IMR-90 (cell line): Measurements from ENCODE around the gene DBI. TPM values are rescaled to one million over a fixed set of nuclear protein-coding genes. Genes with fewer than 3 reads are reported as not detected.

Experiments used
- ATAC-seq: fragments of 200-7000 bp; cut with Tn5 transposase; 2 replicates; pipeline ENCODE4 v1.9.1; 2020; ENCODE audit warnings: low read depth, mild to moderate bottlenecking, moderate library complexity
- BruUV-seq: library from RNA; stranded (reverse); fragments of 400-500 nt; replicated peaks from 2 replicates; lab custom pipeline; 2021; lab: Mats Ljungman, UMichigan
- CTCF ChIA-PET: fragments of 300-600 bp; formaldehyde crosslinking; extraction: SDS; loops from one replicate; lab custom pipeline; 2021; ENCODE audit warnings: antibody characterized with exemption; lab: Yijun Ruan, JAX
- POLR2A ChIA-PET: fragments of 300-600 bp; sonication (Branson Sonifier 250); formaldehyde crosslinking; loops from one replicate; lab custom pipeline; 2022; ENCODE audit warnings: antibody characterized with exemption; ENCODE audit not compliant: unreplicated experiment; lab: Charles Lee
- DNase-seq: peaks from one replicate; pipeline ENCODE4 v3.0.0; 2013
- H2AFZ ChIP-seq: replicated peaks from 2 replicates; pipeline ENCODE3; 2013; ENCODE audit warnings: low read length, mild to moderate bottlenecking; ENCODE audit not compliant: poor library complexity
- H2AK5ac ChIP-seq: 2 replicates; pipeline ENCODE4 v1.6.1; 2013; ENCODE audit warnings: low read depth, low read length, inconsistent platforms
- H2AK9ac ChIP-seq: replicated peaks from 2 replicates; pipeline ENCODE3; 2013; ENCODE audit warnings: mild to moderate bottlenecking, low read depth, low read length, moderate library complexity; ENCODE audit not compliant: poor library complexity
- H2BK120ac ChIP-seq: 2 replicates; pipeline ENCODE4 v1.6.1; 2013; ENCODE audit warnings: low read depth, low read length, inconsistent platforms
- H2BK15ac ChIP-seq: 3 replicates; pipeline ENCODE4 v1.6.1; 2013; ENCODE audit warnings: low read depth, low read length, inconsistent platforms
- H2BK20ac ChIP-seq: 2 replicates; pipeline ENCODE4 v1.6.1; 2013; ENCODE audit warnings: low read depth, mild to moderate bottlenecking, inconsistent platforms, low read length, moderate library complexity
- H2BK5ac ChIP-seq: 2 replicates; pipeline ENCODE4 v1.6.1; 2013; ENCODE audit warnings: mild to moderate bottlenecking, low read depth, low read length, inconsistent platforms; ENCODE audit not compliant: poor library complexity, severe bottlenecking
- H3K14ac ChIP-seq: replicated peaks from 2 replicates; pipeline ENCODE4 v1.6.1; 2013; ENCODE audit warnings: low read depth, low read length, inconsistent platforms
- H3K18ac ChIP-seq: 2 replicates; pipeline ENCODE4 v1.6.1; 2013; ENCODE audit warnings: low read depth, low read length, control low read depth
- H3K23ac ChIP-seq: 2 replicates; pipeline ENCODE4 v1.6.1; 2013; ENCODE audit warnings: low read depth, low read length, inconsistent platforms
- H3K27ac ChIP-seq: 2 replicates; pipeline ENCODE4 v1.5.1; 2013; ENCODE audit warnings: mild to moderate bottlenecking, control low read depth, low read length; ENCODE audit not compliant: insufficient read depth
- H3K27me3 ChIP-seq: 2 replicates; pipeline ENCODE4 v1.6.1; 2013; ENCODE audit warnings: low read length; ENCODE audit not compliant: control insufficient read depth, insufficient read depth
- H3K36me3 ChIP-seq: 2 replicates; pipeline ENCODE4 v1.6.1; 2013; ENCODE audit warnings: low read length, mixed read lengths; ENCODE audit not compliant: control insufficient read depth, insufficient read depth
- H3K4ac ChIP-seq: 2 replicates; pipeline ENCODE4 v1.6.1; 2013; ENCODE audit warnings: low read depth, low read length, inconsistent platforms
- H3K4me1 ChIP-seq: 2 replicates; pipeline ENCODE4 v1.6.1; 2013; ENCODE audit warnings: low read length, mixed read lengths; ENCODE audit not compliant: control insufficient read depth, insufficient read depth
- H3K4me2 ChIP-seq: 2 replicates; pipeline ENCODE4 v1.6.1; 2013; ENCODE audit warnings: low read depth, mild to moderate bottlenecking, control low read depth, low read length, moderate library complexity
- H3K4me3 ChIP-seq: 2 replicates; pipeline ENCODE4 v1.5.1; 2013; ENCODE audit warnings: low read depth, mild to moderate bottlenecking, control low read depth, low read length, moderate library complexity; ENCODE audit not compliant: insufficient read depth
- H3K56ac ChIP-seq: 2 replicates; pipeline ENCODE4 v1.6.1; 2013; ENCODE audit warnings: low read length, inconsistent platforms; ENCODE audit not compliant: insufficient read depth; ENCODE audit errors: extremely low read depth
- H3K79me1 ChIP-seq, 2 experiments: 2 replicates each; pipeline ENCODE4 v1.6.1; 2013; ENCODE audit warnings: low read length in 2 of 2, inconsistent platforms in 1 of 2, low read depth in 1 of 2
- H3K9ac ChIP-seq: 2 replicates; pipeline ENCODE4 v1.6.1; 2013; ENCODE audit warnings: low read depth, low read length, control low read depth
- H3K9me1 ChIP-seq: 2 replicates; pipeline ENCODE4 v1.6.1; 2013; ENCODE audit warnings: low read length, inconsistent platforms; ENCODE audit not compliant: insufficient read depth
- H3K9me3 ChIP-seq: 2 replicates; pipeline ENCODE4 v1.6.1; 2013; ENCODE audit warnings: low read length; ENCODE audit not compliant: control insufficient read depth, insufficient read depth
- H4K20me1 ChIP-seq: 2 replicates; pipeline ENCODE4 v1.6.1; 2013; ENCODE audit warnings: low read length, inconsistent platforms; ENCODE audit not compliant: insufficient read depth
- H4K5ac ChIP-seq: 2 replicates; pipeline ENCODE4 v1.6.1; 2013; ENCODE audit warnings: mild to moderate bottlenecking, low read depth, low read length, control low read depth
- H4K8ac ChIP-seq, 2 experiments: 2 replicates each; pipeline ENCODE4 v1.6.1; 2013; ENCODE audit warnings: low read depth in 2 of 2, low read length in 2 of 2, control low read depth in 1 of 2, inconsistent platforms in 1 of 2
- H4K91ac ChIP-seq: 2 replicates; pipeline ENCODE4 v1.6.1; 2013; ENCODE audit warnings: low read depth, low read length, inconsistent platforms; ENCODE audit not compliant: insufficient read depth
- CEBPB ChIP-seq: IDR thresholded peaks from 2 replicates; pipeline ENCODE4 v1.6.1; 2012; ENCODE audit warnings: low read depth, low read length, improper control_type of control experiment
- CHD1 ChIP-seq: IDR thresholded peaks from 2 replicates; pipeline ENCODE4 v1.6.1; 2012; ENCODE audit warnings: low read depth, low read length, improper control_type of control experiment
- FOS ChIP-seq: fragments of 150-350 bp; IDR thresholded peaks from 2 replicates; pipeline ENCODE4 v1.6.1; 2016; ENCODE audit warnings: low read depth, low read length
- MAFK ChIP-seq: IDR thresholded peaks from 2 replicates; pipeline ENCODE4 v1.6.1; 2012; ENCODE audit warnings: low read depth, low read length, improper control_type of control experiment
- MAZ ChIP-seq: IDR thresholded peaks from 2 replicates; pipeline ENCODE4 v1.6.1; 2012; ENCODE audit warnings: low read depth, mild to moderate bottlenecking, low read length, improper control_type of control experiment, moderate library complexity, borderline replicate concordance
- MXI1 ChIP-seq: IDR thresholded peaks from 2 replicates; pipeline ENCODE4 v1.6.1; 2012; ENCODE audit warnings: low read depth, mild to moderate bottlenecking, low read length, moderate library complexity, borderline replicate concordance
- NFE2L2 ChIP-seq: fragments of 150-350 bp; IDR thresholded peaks from 2 replicates; pipeline ENCODE4 v1.6.1; 2016; ENCODE audit warnings: low read depth, mild to moderate bottlenecking, low read length
- RAD21 ChIP-seq: IDR thresholded peaks from 2 replicates; pipeline ENCODE4 v1.6.1; 2012; ENCODE audit warnings: low read length, improper control_type of control experiment
- RCOR1 ChIP-seq: IDR thresholded peaks from 2 replicates; pipeline ENCODE4 v1.6.1; 2012; ENCODE audit warnings: mild to moderate bottlenecking, low read length, improper control_type of control experiment; ENCODE audit not compliant: insufficient replicate concordance
- RFX5 ChIP-seq: IDR thresholded peaks from 2 replicates; pipeline ENCODE4 v1.8.0; 2012; ENCODE audit warnings: low read depth, mild to moderate bottlenecking, low read length, moderate library complexity
- WGBS, 2 experiments: methylation state at CpG; one replicate each; pipeline versions ENCODE4 v1.1.5 to v1.1.7; 2013; ENCODE audit warnings: missing lambda C conversion rate in 2 of 2; ENCODE audit not compliant: insufficient read length in 1 of 2; ENCODE audit errors: extremely low coverage in 2 of 2; 5-methylcytosine and 5-hydroxymethylcytosine counted together
- dilution Hi-C: fragments of 300-500 bp; cut with HindIII; formaldehyde crosslinking; loops from one replicate; pipeline ENCODE4 v1.14.3; 2018; ENCODE audit warnings: low sequenced_read_pairs; ENCODE audit not compliant: unreplicated experiment
- in situ Hi-C: fragments of 300-500 bp; cut with MboI; formaldehyde crosslinking; loops from 3 replicates; pipeline ENCODE4 v1.14.3; 2019; ENCODE audit warnings: low sequenced_read_pairs, inconsistent platforms, mixed read lengths
- intact Hi-C: fragments of 100-400 bp; cut with micrococcal nuclease; formaldehyde crosslinking; loops from 2 replicates; pipeline ENCODE4 v1.10.0; 2022
- polyA plus RNA-seq, 3 experiments: library from polyadenylated mRNA; depleted of rRNA; stranded (reverse); fragments of >200 nt; gene quantifications; 2 replicates each; pipeline ENCODE4 v1.2.3, GENCODE V29; 2012; ENCODE audit warnings: low replicate concordance in 1 of 3
- total RNA-seq: library from RNA; depleted of rRNA; stranded (reverse); fragments of >200 nt; gene quantifications from 2 replicates; pipeline ENCODE4 v1.2.3, GENCODE V29; 2012
- TF ChIP-seq, protein P1 (sequence below): fragments of 150-350 bp; IDR thresholded peaks from 2 replicates; pipeline ENCODE4 v1.6.1; 2016; ENCODE audit warnings: low read depth, mild to moderate bottlenecking, low read length, moderate library complexity, borderline replicate concordance

The DBI gene
- total and polyA plus RNA-seq, 2 of the 4 experiments (the other 2 are of a cell fraction): 42.5 to 278 TPM

GRCh38 chr2:119409506-119409905, 42.7 kb downstream of the DBI start:
- H3K23ac ChIP-seq: no peak overlapping the region
- H2BK120ac ChIP-seq: no peak overlapping the region
- BruUV-seq: no TSS peak
- H3K4me3 ChIP-seq: no peak overlapping the region
- no peak overlapping the region for H2BK5ac ChIP-seq
- H4K5ac ChIP-seq: no peak overlapping the region
- H4K91ac ChIP-seq: no peak overlapping the region
- no peak overlapping the region for H3K14ac ChIP-seq
- CTCF ChIA-PET: interaction anchor here (1.3 kb wide), 1 partner anchor 67 kb away, joined by 6 read pairs; no protein-coding TSS in a partner anchor
- no peaks in the 10 kb centered on the region for H3K27me3 ChIP-seq
- H3K79me1 ChIP-seq: no peaks in the 10 kb centered on the region
- H3K36me3 ChIP-seq: no peaks in the 10 kb centered on the region
- H2AK9ac ChIP-seq: no peak overlapping the region
- no peak overlapping the region for H2BK15ac ChIP-seq
- no peak overlapping the region for H2AFZ ChIP-seq
- no peaks in the 10 kb centered on the region for H3K9me3 ChIP-seq
- no peak overlapping the region for H3K18ac ChIP-seq
- intact Hi-C loops: loop anchor here (5.0 kb wide), 1 partner anchor 397 kb away; no protein-coding TSS in a partner anchor
- ATAC-seq (no peak), DNase-seq (no peak)
- WGBS, 2 experiments: no CpG with 5 or more reads among the region's 4 CpGs
- H3K9ac ChIP-seq: no peak overlapping the region
- no peak overlapping the region for H2BK20ac ChIP-seq
- H3K4me2 ChIP-seq: no peak overlapping the region
- H3K56ac ChIP-seq: no peak overlapping the region
- no peak for TF ChIP-seq MAFK
- no peak for TF ChIP-seq RCOR1
- TF ChIP-seq FOS: no peak
- TF ChIP-seq MAZ: no peak
- TF ChIP-seq RFX5: no peak
- TF ChIP-seq RAD21: no peak
- TF ChIP-seq, protein P1, sequence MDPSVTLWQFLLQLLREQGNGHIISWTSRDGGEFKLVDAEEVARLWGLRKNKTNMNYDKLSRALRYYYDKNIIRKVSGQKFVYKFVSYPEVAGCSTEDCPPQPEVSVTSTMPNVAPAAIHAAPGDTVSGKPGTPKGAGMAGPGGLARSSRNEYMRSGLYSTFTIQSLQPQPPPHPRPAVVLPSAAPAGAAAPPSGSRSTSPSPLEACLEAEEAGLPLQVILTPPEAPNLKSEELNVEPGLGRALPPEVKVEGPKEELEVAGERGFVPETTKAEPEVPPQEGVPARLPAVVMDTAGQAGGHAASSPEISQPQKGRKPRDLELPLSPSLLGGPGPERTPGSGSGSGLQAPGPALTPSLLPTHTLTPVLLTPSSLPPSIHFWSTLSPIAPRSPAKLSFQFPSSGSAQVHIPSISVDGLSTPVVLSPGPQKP: no peak
- no peak for TF ChIP-seq NFE2L2
- no peak for TF ChIP-seq MXI1
- TF ChIP-seq CHD1: no peak
- no peak for TF ChIP-seq CEBPB
- no peaks in the 10 kb centered on the region for H3K4me1 ChIP-seq
- H2AK5ac ChIP-seq: no peak overlapping the region
- no peak overlapping the region for H3K27ac ChIP-seq
- dilution Hi-C loops: no loop called here
- no peaks in the 10 kb centered on the region for H4K20me1 ChIP-seq
- no peak overlapping the region for H3K4ac ChIP-seq
- POLR2A ChIA-PET: no interaction called here
- in situ Hi-C loops: no loop called here
- H4K8ac ChIP-seq: no peak overlapping the region
- no peaks in the 10 kb centered on the region for H3K9me1 ChIP-seq
